SK-N-MC (cell line): ENCODE data around the gene AKT3.

Experiments used
- EZH2 ChIP-seq: fragments of 200-600 bp; sonication (generic); IDR thresholded peaks from one replicate; pipeline ENCODE4 v1.6.1; 2017; ENCODE audit warnings: antibody characterized with exemption
- POLR2AphosphoS5 ChIP-seq: IDR thresholded peaks from 2 replicates; pipeline ENCODE4 v1.6.1; 2012; ENCODE audit warnings: mild to moderate bottlenecking, low read depth, low read length, borderline replicate concordance

DNA sequence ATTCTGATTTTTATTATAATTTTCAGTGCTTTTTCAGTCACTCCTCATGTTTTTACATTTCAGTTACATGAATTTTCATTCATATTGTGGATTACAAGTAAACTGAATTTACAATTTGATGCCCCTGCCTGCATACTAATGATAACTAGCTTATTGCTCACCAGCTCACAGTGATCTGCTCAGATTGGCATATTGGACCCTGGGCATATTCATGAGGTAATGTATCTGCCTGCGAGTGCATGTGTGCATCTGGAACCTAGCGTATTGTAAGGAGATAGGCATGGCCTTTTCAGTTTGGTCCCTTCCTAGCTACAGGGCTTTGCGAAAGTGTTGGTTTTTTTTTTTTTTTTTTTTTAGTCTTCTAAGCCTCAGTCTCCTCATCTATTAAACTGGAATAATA is 380.5 kb downstream of the AKT3 start:
- TF ChIP-seq EZH2 = no peak
- no peak for TF ChIP-seq POLR2AphosphoS5
